GM18498 (cell line): ENCODE data around the gene ZSCAN9.

Experiments used
- ATAC-seq: cut with Tn5 transposase; IDR thresholded peaks from one replicate; pipeline ENCODE4 v1.9.1; 2021; ENCODE audit warnings: mild to moderate bottlenecking, moderate library complexity; ENCODE audit not compliant: unreplicated experiment

Gene ZSCAN9

GRCh38 chr6:28220257-28221133, 4.6 kb upstream of the ZSCAN9 start:
- no peak for ATAC-seq

DNA sequence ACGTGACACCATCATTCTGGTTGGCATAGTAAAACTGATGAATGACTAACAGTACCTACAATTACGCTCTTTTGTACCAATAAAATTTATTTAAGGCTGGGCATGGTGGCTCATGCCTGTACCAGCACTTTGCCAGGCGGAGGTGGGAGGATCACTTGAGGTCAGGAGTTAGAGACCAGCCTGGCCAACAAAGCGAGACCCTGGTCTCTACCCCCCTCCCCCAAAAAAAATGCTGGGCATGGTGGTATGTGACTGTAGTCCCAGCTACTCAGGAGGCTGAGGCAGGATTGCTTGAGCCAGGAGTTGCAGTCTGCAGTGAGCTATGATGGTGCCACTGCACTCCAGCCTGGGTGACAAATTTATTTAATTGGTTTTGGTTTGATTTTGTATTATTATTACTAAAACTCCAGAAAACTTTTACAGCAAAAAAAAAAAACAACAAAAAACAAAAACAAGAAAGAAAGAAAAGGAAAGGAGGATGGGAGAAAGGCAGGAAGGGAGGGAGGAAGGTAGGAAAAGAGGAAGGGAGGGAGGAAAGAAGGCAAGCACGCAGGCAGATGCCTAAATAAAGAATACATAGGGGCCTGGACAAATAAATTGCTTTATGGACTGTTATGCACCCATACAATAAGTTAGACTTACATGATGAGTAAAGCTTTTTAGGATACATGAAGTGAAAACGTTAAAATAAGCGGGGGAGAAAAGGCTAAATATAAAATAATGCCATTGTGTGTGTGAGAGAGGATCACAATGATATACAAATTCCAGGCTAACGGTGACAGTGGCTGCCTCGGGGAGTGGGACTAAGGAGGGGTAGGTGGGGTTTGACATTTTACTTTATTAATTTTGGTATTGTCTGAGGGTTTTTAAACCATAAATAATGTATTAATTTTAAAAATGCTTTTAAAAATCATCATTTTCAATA, 682 bp upstream of the ZSCAN9 start:
- ATAC-seq, result no peak

DNA sequence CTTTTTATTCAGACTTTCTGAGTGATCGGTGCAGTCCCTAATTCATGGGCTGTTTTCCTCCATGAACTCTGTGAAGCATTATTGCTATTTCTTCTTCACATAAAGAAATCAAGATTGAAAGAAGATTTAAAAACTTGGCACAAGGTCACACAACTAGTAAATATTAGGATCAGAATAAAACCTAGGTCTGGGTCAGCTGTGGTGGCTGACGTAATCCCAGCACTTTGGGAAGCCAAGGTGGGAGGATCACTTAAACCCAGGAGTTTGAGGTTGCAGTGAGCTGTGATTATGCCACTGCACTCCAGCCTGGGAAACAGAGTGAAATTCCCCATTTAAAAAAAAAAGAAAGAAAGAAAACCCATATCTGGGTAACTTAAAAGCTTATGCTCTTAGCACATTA, 1.4 kb downstream of the ZSCAN9 start:
- ATAC-seq, result no peak

GRCh38 chr6:28232785-28233184, 7.7 kb downstream of the ZSCAN9 start:
- ATAC-seq, result no peak

GRCh38 chr6:28235912-28236452, 10.9 kb downstream of the ZSCAN9 start:
- no peak for ATAC-seq

DNA sequence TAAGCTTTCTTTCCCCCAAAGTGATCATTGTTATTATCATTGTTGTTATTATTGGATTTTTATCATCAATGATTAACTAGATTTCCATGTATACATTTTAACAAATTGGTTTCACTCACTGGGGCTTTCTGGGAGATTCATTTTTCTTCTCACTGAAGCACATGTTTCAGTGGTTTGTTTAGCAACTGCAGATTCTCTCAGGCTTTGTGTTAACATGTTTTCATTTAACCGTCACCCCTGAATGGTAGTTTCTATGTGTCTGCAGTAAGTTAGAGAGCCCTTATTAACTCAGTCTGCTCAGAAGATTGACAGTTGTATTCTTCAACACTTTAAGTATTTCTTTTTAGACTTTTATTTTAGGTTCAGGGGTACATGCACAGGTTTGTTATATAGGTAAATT, 14.6 kb downstream of the ZSCAN9 start:
- peak; percentile 71 for ATAC-seq

GRCh38 chr6:28240471-28240870, 15.4 kb downstream of the ZSCAN9 start:
- no peak for ATAC-seq

GRCh38 chr6:28243946-28244345, 18.9 kb downstream of the ZSCAN9 start:
- ATAC-seq, result no peak

GRCh38 chr6:28245206-28245941, 20.3 kb downstream of the ZSCAN9 start:
- no peak for ATAC-seq

GRCh38 chr6:28248916-28249315, 23.8 kb downstream of the ZSCAN9 start:
- no peak for ATAC-seq

GRCh38 chr6:28250747-28251146, 25.7 kb downstream of the ZSCAN9 start:
- no peak for ATAC-seq

GRCh38 chr6:28251661-28252008, 26.6 kb downstream of the ZSCAN9 start:
- ATAC-seq, result peak; percentile 57

- peak; percentile 84 for ATAC-seq
Observed at GRCh38 chr6:28252009-28252975, 27.2 kb downstream of the ZSCAN9 start, which contains the start of gene ZKSCAN4. Gene ZKSCAN4 (minus strand): TSS chr6:28252269. CDS start chr6:28251980, 289 bp downstream.

- no peak for ATAC-seq
Observed at GRCh38 chr6:28254121-28254519, 29.0 kb downstream of the ZSCAN9 start.

GRCh38 chr6:28257042-28257441, 32.0 kb downstream of the ZSCAN9 start:
- ATAC-seq, result no peak

GRCh38 chr6:28258877-28259777, 34.1 kb downstream of the ZSCAN9 start, which contains the start of gene NKAPL:
Gene NKAPL (plus strand): TSS chr6:28259297. CDS start chr6:28259372, 75 bp downstream.
- ATAC-seq, result peak; percentile 57

GRCh38 chr6:28263922-28264321, 38.8 kb downstream of the ZSCAN9 start:
- ATAC-seq, result no peak

DNA sequence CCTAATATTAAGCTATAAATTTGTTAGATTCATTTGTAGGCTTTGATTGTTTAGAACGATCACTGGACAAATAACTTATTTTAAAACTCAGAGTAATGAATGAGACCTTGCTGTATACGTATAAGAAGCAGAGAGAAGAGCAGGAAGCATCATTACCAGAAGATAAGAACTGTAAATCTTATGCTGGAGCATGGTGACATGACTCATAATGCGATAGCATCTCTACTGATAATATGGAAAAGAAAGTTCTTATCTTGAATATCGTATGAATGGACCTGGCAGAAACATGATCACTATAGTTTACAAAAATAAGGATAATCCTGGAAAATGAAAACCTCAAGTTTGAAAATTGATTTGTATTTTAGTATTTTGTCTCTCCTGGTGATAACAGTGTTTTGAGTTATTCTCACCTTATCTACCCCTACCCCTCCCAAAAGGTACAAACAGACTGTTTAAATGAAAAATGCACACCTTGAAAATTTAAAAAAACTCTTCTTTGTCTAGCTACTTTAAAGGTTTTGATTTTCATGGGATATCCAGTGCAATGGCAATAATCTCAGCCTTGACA, 39.8 kb downstream of the ZSCAN9 start:
- ATAC-seq, result no peak
